Prostate gland (tissue), 2 donors: ENCODE measurements around the gene SH2D2A. TPM values are rescaled to one million over a fixed set of nuclear protein-coding genes. Genes with fewer than 3 reads are reported as not detected.

Source experiments
- DNase-seq: peaks from one replicate; pipeline ENCODE4 v3.0.0-alpha.2; 2019; ENCODE audit warnings: low spot score
- H3K27ac ChIP-seq, 2 donors: fragments of 200-600 bp; sonication (generic); 2 replicates each; pipeline ENCODE4 v1.5.1; 2017 to 2019
- H3K27me3 ChIP-seq: fragments of 200-600 bp; sonication (generic); replicated peaks from 2 replicates; pipeline ENCODE4 v1.5.1; 2019; ENCODE audit not compliant: insufficient read depth
- H3K36me3 ChIP-seq, 2 donors: fragments of 200-600 bp; sonication (generic); 1 replicate in 1 of 2; 2 replicates in 1 of 2; pipeline versions ENCODE4 v1.5.1 to v1.8.1; 2017 to 2019
- H3K4me1 ChIP-seq: fragments of 200-600 bp; sonication (generic); replicated peaks from 2 replicates; pipeline ENCODE4 v1.5.1; 2019
- H3K4me3 ChIP-seq, 2 donors: fragments of 200-600 bp; sonication (generic); 2 replicates each; pipeline ENCODE4 v1.5.1; 2017 to 2019
- H3K9me3 ChIP-seq: fragments of 200-600 bp; sonication (generic); 2 replicates; pipeline ENCODE4 v1.5.1; 2017
- POLR2A ChIP-seq: fragments of 450-650 bp; IDR thresholded peaks from one replicate; pipeline ENCODE4 v1.6.1; 2016; ENCODE audit warnings: antibody characterized with exemption, mild to moderate bottlenecking
- POLR2AphosphoS5 ChIP-seq: sonication (generic); formaldehyde crosslinking; IDR thresholded peaks from one replicate; pipeline ENCODE4 v1.6.1; 2017; ENCODE audit warnings: antibody characterized with exemption
- WGBS: methylation state at CpG from one replicate; pipeline ENCODE4 v1.1.5; 2018; 5-methylcytosine and 5-hydroxymethylcytosine counted together
- intact Hi-C: fragments of 100-400 bp; cut with DNase I; formaldehyde crosslinking; loops from one replicate; pipeline ENCODE4 v1.14.2; 2022
- total RNA-seq, 2 donors: library from RNA; depleted of rRNA; stranded (reverse); fragments of >200 nt; gene quantifications; one replicate each; pipeline ENCODE4 v1.1.0, GENCODE V29; 2016
- TF ChIP-seq, protein P1 (sequence below), 4 experiments: fragments of 200-600 bp in 2 of 4; fragments of 450-650 bp in 2 of 4; sonication (generic) in 2 of 4; IDR thresholded peaks; 1 replicate in 3 of 4; 2 replicates in 1 of 4; pipeline ENCODE4 v1.5.1; 2016 to 2019; ENCODE audit warnings: antibody characterized with exemption in 4 of 4, mild to moderate bottlenecking in 2 of 4, moderate library complexity in 2 of 4

The SH2D2A gene
- total RNA-seq, 2 donors from 2014 or later: 0.80 TPM; not detected in 1

DNA sequence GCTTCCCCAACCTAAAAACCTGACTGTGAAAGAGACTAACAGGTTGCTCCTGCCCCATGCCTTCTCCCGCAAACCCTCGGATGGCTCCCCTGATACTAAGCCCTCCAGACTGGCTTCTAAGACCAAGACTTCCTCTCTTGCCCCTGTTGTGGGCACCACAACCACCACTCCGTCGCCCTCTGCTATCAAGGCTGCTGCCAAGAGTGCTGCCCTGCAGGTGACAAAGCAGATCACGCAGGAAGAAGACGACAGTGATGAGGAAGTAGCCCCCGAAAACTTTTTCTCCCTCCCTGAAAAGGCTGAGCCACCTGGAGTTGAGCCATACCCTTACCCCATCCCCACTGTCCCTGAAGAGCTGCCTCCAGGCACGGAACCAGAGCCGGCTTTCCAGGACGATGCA, 30.0 kb downstream of the SH2D2A start:
- Histone ChIP-seq H3K27me3 (no peaks in the 10 kb centered on the region), H3K27ac (no peak overlapping the region), H3K4me1 (no peaks in the 10 kb centered on the region), H3K36me3 (peaks cover 10 to 13% of the 10 kb centered on the region in 2 donors), H3K4me3 (no peak overlapping the region), H3K9me3 (no peaks in the 10 kb centered on the region)
- 92% methylated on average over 10 of the region's 10 CpGs for WGBS
- no peak for DNase-seq
- intact Hi-C loops: no loop called here
- TF ChIP-seq, protein P1, sequence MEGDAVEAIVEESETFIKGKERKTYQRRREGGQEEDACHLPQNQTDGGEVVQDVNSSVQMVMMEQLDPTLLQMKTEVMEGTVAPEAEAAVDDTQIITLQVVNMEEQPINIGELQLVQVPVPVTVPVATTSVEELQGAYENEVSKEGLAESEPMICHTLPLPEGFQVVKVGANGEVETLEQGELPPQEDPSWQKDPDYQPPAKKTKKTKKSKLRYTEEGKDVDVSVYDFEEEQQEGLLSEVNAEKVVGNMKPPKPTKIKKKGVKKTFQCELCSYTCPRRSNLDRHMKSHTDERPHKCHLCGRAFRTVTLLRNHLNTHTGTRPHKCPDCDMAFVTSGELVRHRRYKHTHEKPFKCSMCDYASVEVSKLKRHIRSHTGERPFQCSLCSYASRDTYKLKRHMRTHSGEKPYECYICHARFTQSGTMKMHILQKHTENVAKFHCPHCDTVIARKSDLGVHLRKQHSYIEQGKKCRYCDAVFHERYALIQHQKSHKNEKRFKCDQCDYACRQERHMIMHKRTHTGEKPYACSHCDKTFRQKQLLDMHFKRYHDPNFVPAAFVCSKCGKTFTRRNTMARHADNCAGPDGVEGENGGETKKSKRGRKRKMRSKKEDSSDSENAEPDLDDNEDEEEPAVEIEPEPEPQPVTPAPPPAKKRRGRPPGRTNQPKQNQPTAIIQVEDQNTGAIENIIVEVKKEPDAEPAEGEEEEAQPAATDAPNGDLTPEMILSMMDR (IDR thresholded peaks at IDR 0.05): no peak
- TF ChIP-seq POLR2A: no peak
- no peak for TF ChIP-seq POLR2AphosphoS5

DNA sequence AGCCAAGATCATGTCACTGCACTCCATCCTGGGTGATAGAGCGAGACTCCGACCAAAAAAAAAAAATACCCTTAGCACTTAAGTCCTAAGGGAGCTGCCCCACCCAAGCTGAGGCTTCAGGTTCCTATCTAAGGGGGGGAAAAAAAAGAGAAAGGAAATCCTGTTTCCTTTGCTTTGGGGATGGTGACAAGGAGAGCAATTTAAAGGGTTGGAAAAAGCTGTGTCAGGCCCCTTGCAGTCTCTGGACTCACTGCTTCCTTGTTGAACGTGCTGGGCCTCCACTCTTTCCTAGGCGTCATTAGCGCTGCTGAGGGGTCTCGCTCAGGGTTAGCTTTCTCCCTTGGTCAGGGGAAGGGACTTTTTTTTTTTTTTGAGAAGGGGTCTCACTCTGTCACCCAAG, 31.2 kb downstream of the SH2D2A start:
- H3K4me3 ChIP-seq: no peak overlapping the region
- peaks cover 10 to 13% of the 10 kb centered on the region in 2 donors for H3K36me3 ChIP-seq
- H3K27me3 ChIP-seq: no peaks in the 10 kb centered on the region
- H3K4me1 ChIP-seq: no peaks in the 10 kb centered on the region
- 91% methylated on average over 6 of the region's 6 CpGs for WGBS
- intact Hi-C loops: no loop called here
- no peak overlapping the region for H3K27ac ChIP-seq
- DNase-seq: no peak
- no peaks in the 10 kb centered on the region for H3K9me3 ChIP-seq
- TF ChIP-seq, protein P1 (IDR thresholded peaks at IDR 0.05): no peak
- TF ChIP-seq POLR2AphosphoS5: no peak
- no peak for TF ChIP-seq POLR2A

DNA sequence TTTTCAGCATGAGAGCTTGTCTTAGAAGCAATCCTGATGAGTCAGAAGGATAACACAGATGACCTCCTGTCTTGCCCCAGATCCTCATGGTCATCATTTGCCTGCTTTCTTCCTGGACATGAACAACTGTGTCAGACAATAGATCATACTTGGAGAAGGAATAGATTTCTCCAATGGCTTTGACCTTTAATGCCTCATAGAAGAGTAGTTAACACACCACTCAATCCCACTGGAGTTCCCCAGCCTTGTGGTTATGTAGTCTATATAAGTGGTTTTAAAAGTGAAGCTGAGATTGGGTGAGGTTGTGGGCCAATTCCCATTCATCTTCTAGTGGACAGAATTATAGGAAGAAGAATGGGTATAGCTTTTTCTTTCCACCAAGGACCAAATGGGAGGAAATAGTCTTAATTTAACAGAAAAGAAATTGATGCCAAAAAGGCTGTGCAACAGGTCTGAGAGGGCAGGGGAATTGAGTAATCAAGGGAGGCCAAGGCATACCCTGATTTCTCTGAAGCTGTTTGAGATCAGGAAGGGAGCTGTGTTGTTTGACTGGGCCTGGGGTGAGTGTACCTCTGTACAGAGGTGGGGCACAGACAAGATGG, 35.0 kb downstream of the SH2D2A start:
- intact Hi-C loops: no loop called here

DNA sequence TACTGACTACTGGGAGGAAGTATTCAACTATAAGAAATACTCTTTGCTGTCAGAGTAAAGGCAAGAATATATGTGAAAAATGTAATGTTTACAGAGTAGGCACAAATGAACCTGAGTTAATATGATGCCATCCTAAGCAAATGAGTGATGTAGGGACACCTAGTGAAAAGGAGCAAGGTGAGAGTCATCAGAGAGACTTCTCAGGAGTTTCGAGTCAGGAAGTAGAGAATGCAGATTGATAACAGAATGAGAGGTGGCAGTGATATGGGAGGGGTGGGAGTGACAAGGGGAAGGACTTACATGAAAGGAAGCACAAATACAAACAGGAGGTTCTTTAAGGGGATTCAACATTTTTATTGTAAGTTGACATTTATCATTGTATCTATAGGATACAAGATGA, 39.1 kb downstream of the SH2D2A start:
- WGBS: 38% methylated on average over 1 of the region's 1 CpG

More for the DNA sequence above, 35.0 kb downstream of the SH2D2A start:
- DNase-seq: no peak
- Histone ChIP-seq H3K27me3 (no peaks in the 10 kb centered on the region), H3K4me3 (no peak overlapping the region), H3K4me1 (no peaks in the 10 kb centered on the region), H3K36me3 (peaks cover 4% of the 10 kb centered on the region in 2 donors), H3K9me3 (no peaks in the 10 kb centered on the region), H3K27ac (no peak overlapping the region)
- TF ChIP-seq POLR2A (no peak), POLR2AphosphoS5 (no peak)
- TF ChIP-seq, protein P1 (IDR thresholded peaks at IDR 0.05): no peak

DNA sequence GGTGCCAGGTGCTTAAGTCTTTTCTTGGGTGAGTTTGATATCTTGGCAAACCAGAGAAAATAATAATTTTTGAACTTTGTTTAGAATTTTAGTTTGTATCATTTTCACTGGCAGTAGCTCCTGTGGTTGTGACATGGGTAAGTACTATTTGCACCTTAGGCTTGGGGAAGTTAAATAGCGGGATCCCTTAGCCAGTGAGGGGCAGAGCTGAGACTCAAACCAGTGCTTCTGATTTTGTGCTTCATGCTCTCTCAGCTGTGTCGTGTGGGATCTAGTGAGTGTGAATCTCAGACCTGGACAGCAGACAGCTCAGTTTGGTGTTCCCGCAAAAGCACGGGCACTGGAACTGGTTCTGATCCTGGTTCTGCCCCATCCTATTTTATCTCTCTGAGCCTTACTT, 39.7 kb downstream of the SH2D2A start:
- DNase-seq: no peak
- TF ChIP-seq POLR2AphosphoS5 (no peak), POLR2A (no peak)
- TF ChIP-seq, protein P1 (IDR thresholded peaks at IDR 0.05): no peak
- intact Hi-C loops: no loop called here

More for the DNA sequence above, 39.1 kb downstream of the SH2D2A start:
- H3K4me3 ChIP-seq: no peak overlapping the region
- intact Hi-C loops: no loop called here
- no peaks in the 10 kb centered on the region for H3K27me3 ChIP-seq
- no peaks in the 10 kb centered on the region for H3K9me3 ChIP-seq
- H3K27ac ChIP-seq: no peak overlapping the region
- DNase-seq: no peak
- no peaks in the 10 kb centered on the region for H3K36me3 ChIP-seq
- TF ChIP-seq POLR2AphosphoS5 (no peak), POLR2A (no peak)
- TF ChIP-seq, protein P1 (IDR thresholded peaks at IDR 0.05): no peak
- no peaks in the 10 kb centered on the region for H3K4me1 ChIP-seq

More for the DNA sequence above, 39.7 kb downstream of the SH2D2A start:
- H3K36me3 ChIP-seq: no peaks in the 10 kb centered on the region
- no peak overlapping the region for H3K4me3 ChIP-seq
- 47% methylated on average over 4 of the region's 4 CpGs for WGBS
- no peak overlapping the region for H3K27ac ChIP-seq
- no peaks in the 10 kb centered on the region for H3K9me3 ChIP-seq
- no peaks in the 10 kb centered on the region for H3K4me1 ChIP-seq
- no peaks in the 10 kb centered on the region for H3K27me3 ChIP-seq
